Measurements from ENCODE around the gene LOXHD1.

DNA sequence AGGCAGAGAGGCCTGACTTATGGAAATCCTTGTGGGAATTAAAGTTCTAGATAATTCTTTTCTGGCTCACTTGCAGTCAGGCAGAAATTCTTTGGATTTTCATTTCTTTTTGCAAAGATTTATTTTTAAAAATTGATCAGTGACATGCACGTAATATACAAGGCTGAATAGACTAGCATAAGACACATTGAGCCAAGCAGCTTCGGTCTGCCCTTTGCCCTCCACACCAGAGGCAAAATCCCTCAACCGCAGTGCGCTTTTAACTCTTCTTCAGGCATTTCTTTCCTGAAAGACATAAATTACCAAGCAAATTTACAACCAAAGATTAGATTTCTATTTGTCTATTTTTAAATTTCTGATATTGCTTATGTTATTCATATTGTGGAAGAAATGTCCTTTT, 227.9 kb downstream of the LOXHD1 start:
- TF ChIP-seq, protein P1, sequence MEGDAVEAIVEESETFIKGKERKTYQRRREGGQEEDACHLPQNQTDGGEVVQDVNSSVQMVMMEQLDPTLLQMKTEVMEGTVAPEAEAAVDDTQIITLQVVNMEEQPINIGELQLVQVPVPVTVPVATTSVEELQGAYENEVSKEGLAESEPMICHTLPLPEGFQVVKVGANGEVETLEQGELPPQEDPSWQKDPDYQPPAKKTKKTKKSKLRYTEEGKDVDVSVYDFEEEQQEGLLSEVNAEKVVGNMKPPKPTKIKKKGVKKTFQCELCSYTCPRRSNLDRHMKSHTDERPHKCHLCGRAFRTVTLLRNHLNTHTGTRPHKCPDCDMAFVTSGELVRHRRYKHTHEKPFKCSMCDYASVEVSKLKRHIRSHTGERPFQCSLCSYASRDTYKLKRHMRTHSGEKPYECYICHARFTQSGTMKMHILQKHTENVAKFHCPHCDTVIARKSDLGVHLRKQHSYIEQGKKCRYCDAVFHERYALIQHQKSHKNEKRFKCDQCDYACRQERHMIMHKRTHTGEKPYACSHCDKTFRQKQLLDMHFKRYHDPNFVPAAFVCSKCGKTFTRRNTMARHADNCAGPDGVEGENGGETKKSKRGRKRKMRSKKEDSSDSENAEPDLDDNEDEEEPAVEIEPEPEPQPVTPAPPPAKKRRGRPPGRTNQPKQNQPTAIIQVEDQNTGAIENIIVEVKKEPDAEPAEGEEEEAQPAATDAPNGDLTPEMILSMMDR (IDR thresholded peaks at IDR 0.05): no peak
- TF ChIP-seq POLR2A (IDR thresholded peaks at IDR 0.05): no peak
